OCI-LY7 (cell line): ENCODE results near the gene COL23A1. TPM values are rescaled to one million over a fixed set of nuclear protein-coding genes. Genes with fewer than 3 reads are reported as not detected.
A peak's percentile ranks its signal among the peaks of the same experiment; 100 is the strongest.

Experiments used
- BruUV-seq: library from RNA; stranded (reverse); fragments of 400-500 nt; replicated peaks from 2 replicates; lab custom pipeline; 2021; lab: Mats Ljungman, UMichigan
- CTCF ChIA-PET: fragments of 300-600 bp; sonication (Branson Sonifier 250); formaldehyde crosslinking; loops from one replicate; lab custom pipeline; 2022; ENCODE audit warnings: antibody characterized with exemption; ENCODE audit not compliant: unreplicated experiment; lab: Charles Lee
- POLR2A ChIA-PET: fragments of 300-600 bp; sonication (Branson Sonifier 250); formaldehyde crosslinking; loops from one replicate; lab custom pipeline; 2022; ENCODE audit warnings: antibody characterized with exemption; lab: Charles Lee
- DNase-seq: peaks from one replicate; pipeline ENCODE4 v3.0.0-alpha.2; 2015; ENCODE audit warnings: low spot score
- H2AFZ ChIP-seq: fragments of 200-600 bp; sonication (generic), shearing (Covaris generic); 2 replicates; pipeline ENCODE4 v1.6.1; 2014; ENCODE audit warnings: mild to moderate bottlenecking, antibody characterized with exemption, low read length, moderate library complexity
- H3K27ac ChIP-seq: fragments of 200-600 bp; sonication (generic); 2 replicates; pipeline ENCODE4 v1.5.1; 2014; ENCODE audit warnings: mixed run types, low read depth, mild to moderate bottlenecking, moderate library complexity, low read length, inconsistent platforms; ENCODE audit not compliant: poor library complexity, severe bottlenecking
- H3K36me3 ChIP-seq: fragments of 200-600 bp; sonication (generic); 2 replicates; pipeline ENCODE4 v1.6.1; 2014; ENCODE audit warnings: mild to moderate bottlenecking, antibody characterized with exemption, low read length, moderate library complexity, mixed read lengths; ENCODE audit not compliant: insufficient read depth
- H3K4me1 ChIP-seq: fragments of 200-600 bp; sonication (generic); 2 replicates; pipeline ENCODE4 v1.5.1; 2014; ENCODE audit warnings: mild to moderate bottlenecking, low read length; ENCODE audit not compliant: insufficient read depth, poor library complexity, severe bottlenecking
- H3K4me2 ChIP-seq: fragments of 200-600 bp; sonication (generic); 2 replicates; pipeline ENCODE4 v1.6.1; 2014; ENCODE audit warnings: mild to moderate bottlenecking, low read length
- H3K4me3 ChIP-seq: fragments of 200-600 bp; sonication (generic); 2 replicates; pipeline ENCODE4 v1.5.1; 2014; ENCODE audit warnings: mild to moderate bottlenecking, low read depth, low read length; ENCODE audit not compliant: poor library complexity, severe bottlenecking
- H3K79me2 ChIP-seq: fragments of 200-600 bp; sonication (generic); 2 replicates; pipeline ENCODE4 v1.6.1; 2016; ENCODE audit warnings: low read depth, mild to moderate bottlenecking, low read length, moderate library complexity, mixed read lengths; ENCODE audit not compliant: insufficient read depth
- H3K9me2 ChIP-seq: fragments of 200-600 bp; sonication (generic); 2 replicates; pipeline ENCODE4 v1.6.1; 2016; ENCODE audit warnings: mild to moderate bottlenecking, low read length, mixed read lengths; ENCODE audit not compliant: insufficient read depth
- H3K9me3 ChIP-seq: fragments of 200-600 bp; sonication (generic); 2 replicates; pipeline ENCODE4 v1.6.1; 2014; ENCODE audit warnings: mild to moderate bottlenecking, mixed run types, low read length, mixed read lengths
- H4K20me1 ChIP-seq: fragments of 200-600 bp; sonication (generic); 2 replicates; pipeline ENCODE4 v1.6.1; 2014; ENCODE audit warnings: mild to moderate bottlenecking, antibody characterized with exemption, low read length, moderate library complexity, mixed read lengths; ENCODE audit not compliant: insufficient read depth
- CTCF ChIP-seq: fragments of 200-600 bp; sonication (generic); conservative IDR thresholded peaks from 2 replicates; pipeline ENCODE4 v1.5.1; 2014; ENCODE audit warnings: mild to moderate bottlenecking, antibody characterized with exemption, low read length, moderate library complexity, mixed read lengths
- EZH2phosphoT487 ChIP-seq: fragments of 200-600 bp; sonication (generic); IDR thresholded peaks from 2 replicates; pipeline ENCODE4 v1.6.1; 2018; ENCODE audit warnings: low read depth, borderline replicate concordance, mild to moderate bottlenecking, mixed run types, antibody characterized with exemption, low read length, moderate library complexity, mixed read lengths
- intact Hi-C: fragments of 100-400 bp; cut with micrococcal nuclease; formaldehyde crosslinking; loops from one replicate; pipeline ENCODE4 v1.10.0; 2022; ENCODE audit not compliant: unreplicated experiment
- total RNA-seq, 2 experiments: library from RNA; depleted of rRNA in 1 of 2; stranded (reverse); fragments of >200 nt in 1 of 2; shearing (Covaris generic) in 1 of 2; gene quantifications; 2 replicates each; pipeline ENCODE4 v1.2.3, GENCODE V29; 2014 to 2022

Gene COL23A1
- total RNA-seq, 2 experiments from 2014 or later, result 0.53 TPM; not detected in 1

- TF ChIP-seq CTCF (no peak), EZH2phosphoT487 (no peak)
- TSS peak; percentile 0 for BruUV-seq
- no peak for DNase-seq
- Histone ChIP-seq H2AFZ (no peak overlapping the region), H3K4me3 (no peak overlapping the region), H3K79me2 (peaks cover 59% of the 10 kb centered on the region), H3K27ac (no peak overlapping the region), H3K4me1 (peaks cover 20% of the 10 kb centered on the region), H3K4me2 (peak overlapping the region; percentile 99), H4K20me1 (peaks cover 55% of the 10 kb centered on the region), H3K9me2 (no peaks in the 10 kb centered on the region), H3K36me3 (peaks cover 85% of the 10 kb centered on the region), H3K9me3 (no peaks in the 10 kb centered on the region)
- POLR2A ChIA-PET, result interaction anchor here (0.9 to 1.5 kb wide), 2 partner anchors 23 to 24 kb away, joined by 3 to 4 read pairs; no protein-coding TSS in a partner anchor
- intact Hi-C loops, result no loop called here
- CTCF ChIA-PET, result no interaction called here
These were observed 382.3 kb downstream of the COL23A1 start for GRCh38 chr5:178207917-178208280.

GRCh38 chr5:178207183-178207916 is 382.8 kb downstream of the COL23A1 start:
- ChIA-PET POLR2A (interaction anchor here (0.7 to 1.5 kb wide), 4 partner anchors 8 to 25 kb away, joined by 3 to 4 read pairs (median 3); no protein-coding TSS in a partner anchor), CTCF (no interaction called here)
- Histone ChIP-seq H4K20me1 (peaks cover 55% of the 10 kb centered on the region), H3K79me2 (peaks cover 62% of the 10 kb centered on the region), H3K4me1 (peaks cover 20% of the 10 kb centered on the region), H3K4me3 (peak overlapping the region; percentile 99), H3K9me3 (no peaks in the 10 kb centered on the region), H3K4me2 (peak overlapping the region; percentile 99), H3K9me2 (no peaks in the 10 kb centered on the region), H3K27ac (peak overlapping the region; percentile 82), H2AFZ (no peak overlapping the region), H3K36me3 (peaks cover 79% of the 10 kb centered on the region)
- no TSS peak for BruUV-seq
- TF ChIP-seq EZH2phosphoT487 (no peak), CTCF (no peak)
- no peak for DNase-seq
- intact Hi-C loops, result no loop called here
